ENCODE results near the gene EHMT1.
"Not testable (repeated sequence)": the region's sequence is repeated elsewhere in the genome, so short reads cannot be mapped to it uniquely, and the experiment has no call there.

EHMT1 gene

GRCh38 chr9:137762414-137763061 is 143.7 kb downstream of the EHMT1 start:
- DNase-seq, result no peak

GRCh38 chr9:137763271-137763955 is 144.6 kb downstream of the EHMT1 start:
- DNase-seq, result no peak

GRCh38 chr9:137764171-137764671 is 145.4 kb downstream of the EHMT1 start:
- DNase-seq, result no peak

- no peak for DNase-seq
Observed at GRCh38 chr9:137764981-137765380, 146.2 kb downstream of the EHMT1 start.

GRCh38 chr9:137765536-137765935 is 146.7 kb downstream of the EHMT1 start:
- no peak for DNase-seq

GRCh38 chr9:137771580-137771979 is 152.8 kb downstream of the EHMT1 start:
- DNase-seq, result no peak

- no peak for DNase-seq
Observed at GRCh38 chr9:137772281-137772873, 153.6 kb downstream of the EHMT1 start.

GRCh38 chr9:137774775-137775386 is 156.1 kb downstream of the EHMT1 start:
- DNase-seq, result no peak

- no peak for DNase-seq
Observed at GRCh38 chr9:137776306-137776995, 157.6 kb downstream of the EHMT1 start.

- DNase-seq, result no peak
Observed at GRCh38 chr9:137777761-137778160, 159.0 kb downstream of the EHMT1 start.

- DNase-seq, result no peak
Observed at GRCh38 chr9:137778336-137778735, 159.5 kb downstream of the EHMT1 start.

GRCh38 chr9:137778914-137779313 is 160.1 kb downstream of the EHMT1 start:
- no peak for DNase-seq

GRCh38 chr9:137780031-137780430 is 161.2 kb downstream of the EHMT1 start:
- not testable (repeated sequence) for DNase-seq

GRCh38 chr9:137781906-137782585 is 163.2 kb downstream of the EHMT1 start:
- no peak for DNase-seq

GRCh38 chr9:137783521-137783920 is 164.7 kb downstream of the EHMT1 start:
- DNase-seq, result no peak

- no peak for DNase-seq
Observed at GRCh38 chr9:137784046-137784445, 165.2 kb downstream of the EHMT1 start.

- DNase-seq, result no peak
Observed at GRCh38 chr9:137784641-137785513, 166.1 kb downstream of the EHMT1 start.

GRCh38 chr9:137785704-137786161 is 166.9 kb downstream of the EHMT1 start:
- DNase-seq, result no peak

- DNase-seq, result no peak
Observed at GRCh38 chr9:137786511-137786920, 167.7 kb downstream of the EHMT1 start.

GRCh38 chr9:137787381-137787780 is 168.6 kb downstream of the EHMT1 start:
- no peak for DNase-seq
